Thyroid gland (tissue), 4 donors: ENCODE results near the gene PCNT.

Source experiments
- CTCF ChIP-seq, 6 experiments: fragments of 200-600 bp in 3 of 6; fragments of 450-650 bp in 3 of 6; sonication (generic) in 3 of 6; IDR thresholded peaks; one replicate each; pipeline ENCODE4 v1.5.1; 2016 to 2019; ENCODE audit warnings: antibody characterized with exemption in 6 of 6, mild to moderate bottlenecking in 2 of 6, inconsistent platforms in 1 of 6, moderate library complexity in 1 of 6
- POLR2A ChIP-seq, 2 donors: fragments of 450-650 bp; IDR thresholded peaks; one replicate each; pipeline ENCODE4 v1.6.1; 2017; ENCODE audit warnings: antibody characterized with exemption in 2 of 2, mild to moderate bottlenecking in 2 of 2, moderate library complexity in 1 of 2

DNA sequence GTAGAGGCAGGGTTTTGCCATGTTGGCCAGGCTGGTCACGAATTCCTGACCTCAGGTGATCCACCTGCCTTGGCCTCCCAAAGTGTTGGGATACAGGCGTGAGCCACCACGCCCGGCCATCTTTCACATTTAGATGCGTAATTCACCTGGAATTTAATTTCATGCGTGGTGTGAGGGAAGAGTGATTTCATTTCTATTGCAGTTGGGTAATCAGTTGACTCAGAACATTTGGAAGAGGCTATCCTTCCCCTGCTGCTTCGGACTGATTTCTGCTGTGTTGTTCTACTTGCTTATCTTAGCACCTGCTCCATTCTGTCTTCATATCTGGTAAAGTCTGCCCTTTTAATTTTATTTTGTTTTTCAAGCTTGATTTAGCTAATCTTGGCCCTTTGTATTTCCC is 153.8 kb downstream of the PCNT start:
- TF ChIP-seq CTCF (IDR thresholded peaks at IDR 0.05): no peak
- no peak for TF ChIP-seq POLR2A (IDR thresholded peaks at IDR 0.05)
